Fibroblast of lung (primary cell): ENCODE results near the gene CXCR1. TPM values are rescaled to one million over a fixed set of nuclear protein-coding genes. Genes with fewer than 3 reads are reported as not detected.
A peak's percentile ranks its signal among the peaks of the same experiment; 100 is the strongest.

ENCODE experiments used
- DNase-seq, 2 donors: peaks; one replicate each; pipeline versions ENCODE4 v3.0.0 to v3.0.0-alpha.2; 2010; ENCODE audit warnings: low read depth in 2 of 2
- H2AFZ ChIP-seq: 2 replicates; pipeline ENCODE4 v1.5.1; 2012; ENCODE audit warnings: low read length, control low read depth, inconsistent platforms
- H3K27ac ChIP-seq: 2 replicates; pipeline ENCODE4 v1.5.1; 2011; ENCODE audit warnings: low read length, control low read depth; ENCODE audit not compliant: insufficient read depth
- H3K27me3 ChIP-seq: 2 replicates; pipeline ENCODE4 v1.5.1; 2011; ENCODE audit warnings: mild to moderate bottlenecking, low read length; ENCODE audit not compliant: control insufficient read depth, insufficient read depth
- H3K36me3 ChIP-seq: 2 replicates; pipeline ENCODE4 v1.5.1; 2011; ENCODE audit warnings: low read length; ENCODE audit not compliant: control insufficient read depth, insufficient read depth
- H3K4me1 ChIP-seq: 2 replicates; pipeline ENCODE4 v1.5.1; 2011; ENCODE audit warnings: low read length; ENCODE audit not compliant: control insufficient read depth, insufficient read depth; ENCODE audit errors: extremely low read depth
- H3K4me2 ChIP-seq: 2 replicates; pipeline ENCODE4 v1.5.1; 2011; ENCODE audit warnings: low read length, control low read depth; ENCODE audit not compliant: insufficient read depth; ENCODE audit errors: extremely low read depth
- H3K4me3 ChIP-seq, 4 experiments: fragments of 200-600 bp in 1 of 4; sonication (generic) in 1 of 4; replicated peaks in 1 of 4; 2 replicates each; pipeline ENCODE4 v1.5.1; 2011 to 2016; ENCODE audit warnings: low read length in 4 of 4, low read depth in 3 of 4, mild to moderate bottlenecking in 3 of 4, control low read depth in 2 of 4, inconsistent platforms in 1 of 4, mixed read lengths in 1 of 4; ENCODE audit not compliant: insufficient read depth in 1 of 4; ENCODE audit errors: control extremely low read depth in 1 of 4
- H3K79me2 ChIP-seq: 2 replicates; pipeline ENCODE4 v1.5.1; 2012; ENCODE audit warnings: mild to moderate bottlenecking, low read length, inconsistent platforms; ENCODE audit not compliant: control insufficient read depth, insufficient read depth
- H3K9ac ChIP-seq: 2 replicates; pipeline ENCODE4 v1.5.1; 2011; ENCODE audit warnings: mild to moderate bottlenecking, low read length, control low read depth; ENCODE audit not compliant: insufficient read depth
- H3K9me3 ChIP-seq: 2 replicates; pipeline ENCODE4 v1.5.1; 2012; ENCODE audit warnings: low read depth, low read length; ENCODE audit not compliant: control insufficient read depth, insufficient read depth
- H4K20me1 ChIP-seq: 2 replicates; pipeline ENCODE4 v1.5.1; 2011; ENCODE audit warnings: low read length; ENCODE audit not compliant: control insufficient read depth, insufficient read depth; ENCODE audit errors: extremely low read depth
- EZH2 ChIP-seq: IDR thresholded peaks from 2 replicates; pipeline ENCODE4 v1.5.1; 2012; ENCODE audit warnings: low read length, control low read depth, mild to moderate bottlenecking; ENCODE audit errors: missing control alignments
- polyA plus RNA-seq, 2 donors: library from polyadenylated mRNA; depleted of rRNA in 1 of 2; stranded (reverse) in 1 of 2; unstranded in 1 of 2; fragments of >200 nt; gene quantifications; 2 replicates each; pipeline ENCODE4 v1.2.1, GENCODE V29; 2011 to 2012; ENCODE audit warnings: missing spikeins in 1 of 2
- total RNA-seq: library from RNA; depleted of rRNA; stranded (reverse); fragments of >200 nt; gene quantifications from 2 replicates; pipeline ENCODE4 v1.2.1, GENCODE V29; 2014
- TF ChIP-seq, protein P1 (sequence below), 2 donors: IDR thresholded peaks in 1 of 2; conservative IDR thresholded peaks in 1 of 2; 1 replicate in 1 of 2; 2 replicates in 1 of 2; pipeline ENCODE4 v1.5.1; 2011 to 2012; ENCODE audit warnings: low read length in 2 of 2, control low read depth in 1 of 2, inconsistent platforms in 1 of 2, low read depth in 1 of 2, mild to moderate bottlenecking in 1 of 2

CXCR1 gene
- total and polyA plus RNA-seq, 2 donors (not counting 1 experiment from before 2014, with no cell fraction given) = not detected

DNA sequence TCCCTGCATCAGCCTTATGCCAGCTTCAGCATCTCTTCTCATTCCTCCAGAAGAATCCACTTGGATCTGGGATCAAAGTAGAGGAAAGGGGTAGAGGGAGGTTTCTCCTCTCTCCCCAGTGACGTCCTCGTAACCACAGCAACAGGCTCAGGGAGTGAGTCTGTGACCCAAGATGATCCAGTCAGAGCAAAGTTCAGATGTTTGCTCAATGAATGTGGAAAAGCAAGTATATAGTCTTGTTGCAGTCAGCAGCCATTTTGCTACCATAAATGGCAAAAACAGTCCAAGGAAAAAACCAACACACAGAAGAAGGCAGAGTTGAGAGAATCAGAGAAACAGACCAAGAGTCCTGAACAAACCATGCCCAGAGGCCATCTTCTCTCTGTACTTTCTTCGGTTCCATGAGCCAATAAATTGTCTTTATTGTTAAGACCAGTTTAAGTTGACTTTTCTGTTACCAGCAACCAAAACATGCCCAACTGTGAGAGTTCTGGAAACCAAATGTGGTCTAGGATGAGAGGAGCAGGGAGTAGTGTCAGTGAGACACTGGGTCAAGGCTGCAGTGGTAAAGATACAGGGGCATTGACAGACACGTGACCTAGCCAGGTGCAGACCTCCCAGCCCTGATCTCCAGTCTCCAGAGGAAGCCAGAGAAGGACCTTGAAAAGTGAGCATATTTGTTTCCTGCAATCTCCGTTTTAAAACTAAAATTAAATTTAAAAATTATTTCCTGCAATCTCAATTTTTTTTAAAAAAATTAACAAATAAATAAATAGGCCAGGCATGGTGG, 3.2 kb upstream of the CXCR1 start:
- no peaks in the 10 kb centered on the region for H3K4me1 ChIP-seq
- H3K9ac ChIP-seq = no peak overlapping the region
- H3K9me3 ChIP-seq = no peaks in the 10 kb centered on the region
- DNase-seq = peak in 1 of 2 donors; percentile 27
- no peak overlapping the region for H3K4me3 ChIP-seq
- no peak overlapping the region for H3K4me2 ChIP-seq
- no peak overlapping the region for H3K27ac ChIP-seq
- H3K79me2 ChIP-seq = no peaks in the 10 kb centered on the region
- peak overlapping the region; percentile 17 for H2AFZ ChIP-seq
- no peak for TF ChIP-seq EZH2
- H4K20me1 ChIP-seq = no peaks in the 10 kb centered on the region
- H3K27me3 ChIP-seq = peaks cover 7% of the 10 kb centered on the region
- H3K36me3 ChIP-seq = no peaks in the 10 kb centered on the region

DNA sequence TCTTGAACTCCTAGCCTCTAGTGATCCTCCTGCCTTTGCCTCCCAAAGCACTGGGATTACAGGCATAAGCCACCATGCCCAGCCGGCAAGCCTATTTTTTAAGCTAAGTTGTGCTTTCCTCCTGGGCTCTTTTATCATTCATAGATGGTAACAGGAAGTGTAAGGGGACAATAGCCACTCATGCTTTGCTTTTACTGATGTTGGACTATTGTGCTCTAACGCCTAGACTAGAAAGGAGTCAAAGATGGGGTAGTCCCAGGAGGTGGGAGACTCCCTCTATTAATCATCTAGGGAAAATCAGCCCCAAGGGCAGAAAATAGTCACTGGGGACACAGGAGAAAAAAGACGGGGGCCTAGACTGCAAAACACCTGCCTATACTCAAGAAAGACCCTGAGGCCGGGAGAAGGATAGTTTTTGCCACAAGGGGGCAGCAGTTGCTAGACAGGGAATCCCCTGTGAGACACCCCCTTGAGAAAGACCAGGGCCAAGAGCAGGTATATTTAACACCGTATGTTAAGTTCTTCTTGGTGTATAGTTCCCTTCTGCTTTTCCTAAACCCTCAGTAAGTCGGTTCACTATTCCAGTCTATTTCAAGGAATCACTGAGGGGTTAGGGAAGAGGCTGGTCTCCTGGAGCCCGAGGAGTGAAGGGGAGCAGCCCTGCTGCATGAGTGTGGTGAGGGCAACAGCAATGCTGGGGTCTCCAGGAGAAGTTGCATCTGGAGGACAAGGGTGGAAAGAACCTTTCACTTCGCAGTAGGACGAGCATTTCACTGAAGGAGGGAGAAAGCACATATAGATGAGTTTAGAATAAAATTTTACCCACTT, 2.1 kb upstream of the CXCR1 start:
- no peaks in the 10 kb centered on the region for H4K20me1 ChIP-seq
- H3K4me2 ChIP-seq = no peak overlapping the region
- H3K4me1 ChIP-seq = no peaks in the 10 kb centered on the region
- peak; percentile 16 to 20 for DNase-seq
- peaks cover 7% of the 10 kb centered on the region for H3K27me3 ChIP-seq
- H3K27ac ChIP-seq = no peak overlapping the region
- H2AFZ ChIP-seq = no peak overlapping the region
- no peak overlapping the region for H3K4me3 ChIP-seq
- H3K36me3 ChIP-seq = no peaks in the 10 kb centered on the region
- TF ChIP-seq, protein P1, sequence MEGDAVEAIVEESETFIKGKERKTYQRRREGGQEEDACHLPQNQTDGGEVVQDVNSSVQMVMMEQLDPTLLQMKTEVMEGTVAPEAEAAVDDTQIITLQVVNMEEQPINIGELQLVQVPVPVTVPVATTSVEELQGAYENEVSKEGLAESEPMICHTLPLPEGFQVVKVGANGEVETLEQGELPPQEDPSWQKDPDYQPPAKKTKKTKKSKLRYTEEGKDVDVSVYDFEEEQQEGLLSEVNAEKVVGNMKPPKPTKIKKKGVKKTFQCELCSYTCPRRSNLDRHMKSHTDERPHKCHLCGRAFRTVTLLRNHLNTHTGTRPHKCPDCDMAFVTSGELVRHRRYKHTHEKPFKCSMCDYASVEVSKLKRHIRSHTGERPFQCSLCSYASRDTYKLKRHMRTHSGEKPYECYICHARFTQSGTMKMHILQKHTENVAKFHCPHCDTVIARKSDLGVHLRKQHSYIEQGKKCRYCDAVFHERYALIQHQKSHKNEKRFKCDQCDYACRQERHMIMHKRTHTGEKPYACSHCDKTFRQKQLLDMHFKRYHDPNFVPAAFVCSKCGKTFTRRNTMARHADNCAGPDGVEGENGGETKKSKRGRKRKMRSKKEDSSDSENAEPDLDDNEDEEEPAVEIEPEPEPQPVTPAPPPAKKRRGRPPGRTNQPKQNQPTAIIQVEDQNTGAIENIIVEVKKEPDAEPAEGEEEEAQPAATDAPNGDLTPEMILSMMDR (conservative IDR thresholded peaks at IDR 0.05 in 1 of 2, IDR thresholded peaks at IDR 0.05 in 1 of 2; ENCODE audit: low read depth in 1 of 2, low read length in 2 of 2) = peak; percentile 61 to 72
- no peak for TF ChIP-seq EZH2
- no peaks in the 10 kb centered on the region for H3K79me2 ChIP-seq
- H3K9me3 ChIP-seq = no peaks in the 10 kb centered on the region
- no peak overlapping the region for H3K9ac ChIP-seq

DNA sequence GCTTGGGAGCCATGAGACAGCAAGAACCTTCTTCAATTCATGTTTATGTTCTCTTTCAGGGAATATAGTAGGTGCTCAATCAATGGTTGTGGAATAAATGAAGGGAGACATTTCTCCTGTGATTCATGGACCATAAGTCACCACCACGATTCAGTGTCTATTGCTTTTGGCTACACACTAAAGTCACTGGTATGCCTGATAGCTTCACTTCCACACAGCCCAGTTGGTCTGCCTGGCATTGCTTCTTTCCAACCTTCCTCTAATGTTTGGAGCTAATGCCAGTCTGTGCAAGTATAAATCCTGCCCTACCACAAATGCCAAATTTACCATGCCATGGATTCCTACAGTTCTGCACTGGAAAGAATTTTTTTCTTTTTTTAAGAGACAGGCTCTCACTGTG, 1.3 kb upstream of the CXCR1 start:
- Histone ChIP-seq H3K4me1 (no peaks in the 10 kb centered on the region), H3K4me3 (no peak overlapping the region), H3K27me3 (peaks cover 10% of the 10 kb centered on the region), H2AFZ (no peak overlapping the region), H3K27ac (no peak overlapping the region), H3K9me3 (no peaks in the 10 kb centered on the region), H3K36me3 (no peaks in the 10 kb centered on the region), H3K79me2 (no peaks in the 10 kb centered on the region), H4K20me1 (no peaks in the 10 kb centered on the region), H3K4me2 (no peak overlapping the region), H3K9ac (no peak overlapping the region)
- DNase-seq = peak in 1 of 2 donors; percentile 15
- TF ChIP-seq, protein P1 (conservative IDR thresholded peaks at IDR 0.05 in 1 of 2, IDR thresholded peaks at IDR 0.05 in 1 of 2; ENCODE audit: low read depth in 1 of 2, low read length in 2 of 2) = no peak
- no peak for TF ChIP-seq EZH2
